CD4-positive, CD25-positive, alpha-beta regulatory T cell (primary cell): ENCODE measurements around the gene PCDH15. TPM values are rescaled to one million over a fixed set of nuclear protein-coding genes. Genes with fewer than 3 reads are reported as not detected.

Experiments used
- ATAC-seq, 2 donors: fragments of 150-1000 bp; cut with Tn5 transposase; one replicate each; pipeline ENCODE4 v1.10.0; 2021; ENCODE audit warnings: low read depth in 2 of 2, moderate number of reproducible peaks in 2 of 2, moderate library complexity in 1 of 2
- DNase-seq, 3 donors: peaks; one replicate each; pipeline versions ENCODE4 v3.0.0 to v3.0.0-alpha.2; 2012 to 2022; ENCODE audit warnings: mixed read lengths in 1 of 3
- H3K27ac ChIP-seq: one replicate; pipeline ENCODE4 v1.7.0; 2013; ENCODE audit warnings: mild to moderate bottlenecking, low read length; ENCODE audit not compliant: insufficient read depth, poor library complexity, severe bottlenecking
- H3K27me3 ChIP-seq: one replicate; pipeline ENCODE4 v1.7.0; 2013; ENCODE audit warnings: low read length; ENCODE audit not compliant: control insufficient read depth, insufficient read depth
- H3K36me3 ChIP-seq: one replicate; pipeline ENCODE4 v1.7.0; 2013; ENCODE audit warnings: mild to moderate bottlenecking, low read length, moderate library complexity; ENCODE audit not compliant: control insufficient read depth, insufficient read depth
- H3K4me1 ChIP-seq: 2 replicates; pipeline ENCODE4 v1.7.0; 2013; ENCODE audit warnings: mild to moderate bottlenecking, low read length; ENCODE audit not compliant: insufficient read depth, control insufficient read depth, poor library complexity, severe bottlenecking
- H3K4me3 ChIP-seq: one replicate; pipeline ENCODE4 v1.7.0; 2013; ENCODE audit warnings: low read depth, mild to moderate bottlenecking, low read length, moderate library complexity
- H3K9me3 ChIP-seq, 2 experiments: 1 replicate in 1 of 2; 2 replicates in 1 of 2; pipeline ENCODE4 v1.7.0; 2013; ENCODE audit warnings: low read length in 2 of 2, mild to moderate bottlenecking in 1 of 2, moderate library complexity in 1 of 2; ENCODE audit not compliant: control insufficient read depth in 2 of 2
- H3K27ac Mint-ChIP-seq, 3 donors: one replicate each; pipeline ENCODE4 v1.8.0; 2020 to 2022; ENCODE audit warnings: mild to moderate bottlenecking in 3 of 3, mixed read lengths in 3 of 3, moderate library complexity in 2 of 3
- H3K27me3 Mint-ChIP-seq: one replicate; pipeline ENCODE4 v1.8.0; 2022; ENCODE audit warnings: mild to moderate bottlenecking, mixed read lengths
- H3K36me3 Mint-ChIP-seq: one replicate; pipeline ENCODE4 v1.8.0; 2020; ENCODE audit warnings: mixed read lengths
- H3K4me1 Mint-ChIP-seq, 4 donors: one replicate each; pipeline ENCODE4 v1.8.0; 2020 to 2022; ENCODE audit warnings: mixed read lengths in 4 of 4, mild to moderate bottlenecking in 1 of 4
- H3K4me3 Mint-ChIP-seq, 4 donors: one replicate each; pipeline ENCODE4 v1.8.0; 2020 to 2022; ENCODE audit warnings: mild to moderate bottlenecking in 4 of 4, mixed read lengths in 4 of 4, moderate library complexity in 3 of 4
- H3K9me3 Mint-ChIP-seq, 7 donors: one replicate each; pipeline ENCODE4 v1.8.0; 2020 to 2022; ENCODE audit warnings: mixed read lengths in 7 of 7, mild to moderate bottlenecking in 3 of 7, moderate library complexity in 2 of 7
- polyA plus RNA-seq, 4 donors: library from polyadenylated mRNA; unstranded; fragments of 300-500 nt; fragmentation: Illumina TruSeq; gene quantifications; one replicate each; pipeline ENCODE4 v1.2.3, GENCODE V29; 2021
- total RNA-seq: library from RNA; stranded (reverse); gene quantifications from one replicate; pipeline ENCODE4 v1.2.3, GENCODE V29; 2022

PCDH15 gene
- total and polyA plus RNA-seq, 5 donors from 2014 or later = not detected

- Histone ChIP-seq H3K9me3 (peaks cover 0 to 11% of the 10 kb centered on the region in 2 experiments), H3K36me3 (no peaks in the 10 kb centered on the region), H3K4me1 (no peaks in the 10 kb centered on the region), H3K27ac (no peak overlapping the region), H3K27me3 (no peaks in the 10 kb centered on the region), H3K4me3 (no peak overlapping the region)
- Mint-ChIP-seq H3K27ac (no peak overlapping the region), H3K36me3 (no peaks in the 10 kb centered on the region), H3K27me3 (no peaks in the 10 kb centered on the region), H3K4me3 (no peak overlapping the region), H3K4me1 (no peaks in the 10 kb centered on the region), H3K9me3 (peaks cover 2 to 14% (median 5%) of the 10 kb centered on the region in 7 donors)
- no peak for ATAC-seq
- no peak for DNase-seq
Observed at GRCh38 chr10:54609423-54609822, 191.6 kb downstream of the PCDH15 start.

DNA sequence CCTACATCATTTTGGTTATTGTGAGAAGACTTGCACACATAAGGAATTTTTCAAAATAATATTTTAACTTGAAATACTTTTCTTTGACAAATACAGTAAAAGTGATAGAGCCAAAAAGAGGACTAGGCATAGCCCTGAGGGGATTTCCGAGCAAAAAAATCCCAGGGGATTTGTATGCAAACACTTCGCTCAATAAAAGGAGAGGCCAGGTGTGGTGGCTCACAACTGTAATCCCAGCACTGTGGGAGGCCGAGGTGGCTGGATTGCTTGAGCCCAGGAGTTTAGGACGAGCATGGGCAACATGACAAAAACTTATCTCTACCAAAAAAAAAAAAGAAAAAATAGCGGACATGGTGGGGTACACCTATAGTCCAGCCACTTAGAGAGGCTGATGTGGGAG, 193.0 kb downstream of the PCDH15 start:
- Histone ChIP-seq H3K36me3 (no peaks in the 10 kb centered on the region), H3K4me3 (no peak overlapping the region), H3K9me3 (peaks cover 0 to 11% of the 10 kb centered on the region in 2 experiments), H3K27ac (no peak overlapping the region), H3K27me3 (no peaks in the 10 kb centered on the region), H3K4me1 (no peaks in the 10 kb centered on the region)
- no peaks in the 10 kb centered on the region for H3K4me1 Mint-ChIP-seq
- DNase-seq (no peak), ATAC-seq (no peak)
- H3K36me3 Mint-ChIP-seq = no peaks in the 10 kb centered on the region
- H3K4me3 Mint-ChIP-seq = no peak overlapping the region
- H3K9me3 Mint-ChIP-seq = peaks cover 2 to 24% (median 5%) of the 10 kb centered on the region in 7 donors
- no peak overlapping the region for H3K27ac Mint-ChIP-seq
- H3K27me3 Mint-ChIP-seq = no peaks in the 10 kb centered on the region

- Mint-ChIP-seq H3K4me3 (no peak overlapping the region), H3K9me3 (peaks cover 5 to 35% (median 16%) of the 10 kb centered on the region in 7 donors), H3K36me3 (no peaks in the 10 kb centered on the region), H3K27me3 (no peaks in the 10 kb centered on the region), H3K27ac (no peak overlapping the region), H3K4me1 (no peaks in the 10 kb centered on the region)
- no peaks in the 10 kb centered on the region for H3K9me3 ChIP-seq
- DNase-seq (no peak), ATAC-seq (no peak)
- no peak overlapping the region for H3K27ac ChIP-seq
- no peaks in the 10 kb centered on the region for H3K27me3 ChIP-seq
- H3K4me3 ChIP-seq = no peak overlapping the region
- H3K36me3 ChIP-seq = no peaks in the 10 kb centered on the region
- H3K4me1 ChIP-seq = no peaks in the 10 kb centered on the region
Observed at GRCh38 chr10:54594289-54594688, 206.7 kb downstream of the PCDH15 start.

GRCh38 chr10:54587971-54588370, 213.1 kb downstream of the PCDH15 start:
- Mint-ChIP-seq H3K36me3 (no peaks in the 10 kb centered on the region), H3K27ac (no peak overlapping the region), H3K9me3 (peaks cover 3 to 22% (median 4%) of the 10 kb centered on the region in 7 donors), H3K27me3 (no peaks in the 10 kb centered on the region), H3K4me1 (no peaks in the 10 kb centered on the region), H3K4me3 (no peak overlapping the region)
- Histone ChIP-seq H3K9me3 (no peaks in the 10 kb centered on the region), H3K36me3 (no peaks in the 10 kb centered on the region), H3K27ac (no peak overlapping the region), H3K27me3 (no peaks in the 10 kb centered on the region), H3K4me3 (no peak overlapping the region), H3K4me1 (no peaks in the 10 kb centered on the region)
- ATAC-seq = no peak
- no peak for DNase-seq

DNA sequence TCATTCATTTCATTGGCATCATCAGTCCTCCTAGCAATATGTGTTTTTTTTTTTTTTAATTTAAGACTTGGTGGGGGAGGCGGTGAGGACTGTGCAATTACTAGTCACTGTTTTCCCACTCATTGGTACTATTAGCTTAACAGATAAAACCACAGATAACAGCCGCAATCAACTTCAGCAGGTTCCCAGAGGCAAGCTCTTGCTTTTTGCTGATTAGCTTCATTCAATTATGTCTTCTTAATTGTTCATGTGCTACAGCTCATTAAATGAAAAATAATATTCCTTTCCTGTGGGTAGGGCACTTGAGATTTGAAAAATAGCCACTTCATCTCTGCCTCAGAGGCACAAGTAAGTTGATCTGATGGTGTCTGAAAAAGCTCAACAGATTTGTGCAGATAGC, 215.5 kb downstream of the PCDH15 start:
- Mint-ChIP-seq H3K9me3 (peaks cover 0 to 10% (median 3%) of the 10 kb centered on the region in 7 donors), H3K27ac (no peak overlapping the region), H3K4me3 (no peak overlapping the region), H3K36me3 (no peaks in the 10 kb centered on the region), H3K4me1 (no peaks in the 10 kb centered on the region), H3K27me3 (no peaks in the 10 kb centered on the region)
- no peak for ATAC-seq
- H3K27ac ChIP-seq = no peak overlapping the region
- peaks cover 0 to under 1% of the 10 kb centered on the region in 2 experiments for H3K9me3 ChIP-seq
- H3K36me3 ChIP-seq = no peaks in the 10 kb centered on the region
- no peak for DNase-seq
- H3K4me3 ChIP-seq = no peak overlapping the region
- no peaks in the 10 kb centered on the region for H3K27me3 ChIP-seq
- H3K4me1 ChIP-seq = no peaks in the 10 kb centered on the region

DNA sequence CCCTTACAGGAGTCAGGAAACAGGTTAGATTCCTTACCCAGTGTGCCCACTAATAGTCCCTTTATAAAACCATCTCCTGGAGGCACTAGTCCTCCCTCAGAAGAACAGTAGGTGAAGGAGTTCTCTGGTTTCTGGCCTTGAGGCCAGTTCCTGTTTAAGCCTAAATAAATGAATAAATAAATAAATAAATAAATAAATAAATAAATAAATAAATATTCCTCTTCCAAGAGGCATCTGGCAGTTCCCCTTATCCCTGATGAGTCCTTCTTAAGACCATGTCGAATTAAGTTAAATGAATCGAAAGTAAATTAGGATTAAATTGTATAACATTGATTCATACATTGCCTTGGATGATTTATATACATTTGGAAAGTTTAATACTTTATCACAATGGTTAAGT, 223.3 kb downstream of the PCDH15 start:
- Histone ChIP-seq H3K27ac (no peak overlapping the region), H3K27me3 (no peaks in the 10 kb centered on the region), H3K4me3 (no peak overlapping the region), H3K36me3 (no peaks in the 10 kb centered on the region), H3K4me1 (no peaks in the 10 kb centered on the region), H3K9me3 (peaks cover 0 to 7% of the 10 kb centered on the region in 2 experiments)
- Mint-ChIP-seq H3K4me3 (no peak overlapping the region), H3K4me1 (no peaks in the 10 kb centered on the region), H3K36me3 (no peaks in the 10 kb centered on the region), H3K9me3 (peaks cover 0 to 24% (median 10%) of the 10 kb centered on the region in 7 donors), H3K27ac (no peak overlapping the region), H3K27me3 (no peaks in the 10 kb centered on the region)
- DNase-seq (no peak), ATAC-seq (no peak)

DNA sequence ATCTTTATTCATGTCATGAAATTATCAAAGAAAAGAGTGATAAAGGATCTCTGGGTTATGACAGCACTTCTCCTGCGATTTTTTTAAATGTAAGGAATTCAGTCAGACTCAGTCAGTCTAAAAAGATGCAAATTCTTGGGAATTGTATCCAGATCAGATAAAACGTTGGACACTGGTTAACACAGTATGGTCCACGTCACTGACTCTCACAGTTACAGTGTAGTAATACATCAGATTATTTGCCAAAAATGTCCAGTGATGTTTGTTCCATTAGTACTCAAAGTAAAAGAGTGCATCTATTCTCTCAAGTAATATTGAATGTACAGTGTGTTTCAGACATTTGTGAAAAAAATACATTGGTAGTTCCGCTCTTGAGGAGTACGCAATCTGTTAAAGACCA, 224.5 kb downstream of the PCDH15 start:
- Histone ChIP-seq H3K36me3 (no peaks in the 10 kb centered on the region), H3K27me3 (no peaks in the 10 kb centered on the region), H3K9me3 (peaks cover 0 to 7% of the 10 kb centered on the region in 2 experiments), H3K4me3 (no peak overlapping the region), H3K4me1 (no peaks in the 10 kb centered on the region), H3K27ac (no peak overlapping the region)
- Mint-ChIP-seq H3K9me3 (peaks cover 0 to 24% (median 9%) of the 10 kb centered on the region in 7 donors), H3K4me3 (no peak overlapping the region), H3K4me1 (no peaks in the 10 kb centered on the region), H3K36me3 (no peaks in the 10 kb centered on the region), H3K27ac (no peak overlapping the region), H3K27me3 (no peaks in the 10 kb centered on the region)
- DNase-seq (no peak), ATAC-seq (no peak)

GRCh38 chr10:54559498-54559897, 241.5 kb downstream of the PCDH15 start:
- no peaks in the 10 kb centered on the region for H3K27me3 Mint-ChIP-seq
- H3K4me3 Mint-ChIP-seq = no peak overlapping the region
- H3K4me1 Mint-ChIP-seq = no peaks in the 10 kb centered on the region
- H3K27ac Mint-ChIP-seq = no peak overlapping the region
- H3K36me3 Mint-ChIP-seq = no peaks in the 10 kb centered on the region
- DNase-seq (no peak), ATAC-seq (no peak)
- Histone ChIP-seq H3K4me1 (no peaks in the 10 kb centered on the region), H3K4me3 (no peak overlapping the region), H3K27ac (no peak overlapping the region), H3K36me3 (no peaks in the 10 kb centered on the region), H3K9me3 (no peaks in the 10 kb centered on the region), H3K27me3 (no peaks in the 10 kb centered on the region)
- peaks cover 1 to 11% (median 5%) of the 10 kb centered on the region in 7 donors for H3K9me3 Mint-ChIP-seq
